ENCODE results near the gene IL4R.
A peak's percentile ranks its signal among the peaks of the same experiment; 100 is the strongest.
"Not testable (repeated sequence)": the region's sequence is repeated elsewhere in the genome, so short reads cannot be mapped to it uniquely, and the experiment has no call there.

The IL4R gene

GRCh38 chr16:27313422-27314160, at the start of gene IL4R:
Gene IL4R (plus strand): TSS chr16:27313974. CDS start chr16:27340204, 26,230 bp downstream.
- peak; percentile 75 to 77 for DNase-seq (ENCODE audit: low read depth in 2 of 2)

GRCh38 chr16:27264151-27264550, 49.6 kb upstream of the IL4R start:
- DNase-seq (ENCODE audit: low read depth in 2 of 2): no peak

- DNase-seq (ENCODE audit: low read depth in 2 of 2): no peak
Measured at GRCh38 chr16:27265982-27266381, 47.8 kb upstream of the IL4R start.

GRCh38 chr16:27267037-27267677, 46.6 kb upstream of the IL4R start:
- no peak for DNase-seq (ENCODE audit: low read depth in 2 of 2)

GRCh38 chr16:27268376-27269299, 45.1 kb upstream of the IL4R start, which contains the start of gene NSMCE1:
Gene NSMCE1 (minus strand): TSS chr16:27268772. CDS start chr16:27257570, 11,202 bp downstream.
- DNase-seq (ENCODE audit: low read depth in 2 of 2): peak; percentile 98 to 99

GRCh38 chr16:27269300-27270150, 44.2 kb upstream of the IL4R start:
- no peak for DNase-seq (ENCODE audit: low read depth in 2 of 2)

- no peak for DNase-seq (ENCODE audit: low read depth in 2 of 2)
Measured at GRCh38 chr16:27270349-27270748, 43.4 kb upstream of the IL4R start.

GRCh38 chr16:27272076-27272475, 41.7 kb upstream of the IL4R start:
- no peak for DNase-seq (ENCODE audit: low read depth in 2 of 2)

- not testable (repeated sequence) for DNase-seq (ENCODE audit: low read depth in 2 of 2)
Measured at GRCh38 chr16:27272697-27273096, 41.1 kb upstream of the IL4R start.

- DNase-seq (ENCODE audit: low read depth in 2 of 2): no peak
Measured at GRCh38 chr16:27273330-27273669, 40.5 kb upstream of the IL4R start.

GRCh38 chr16:27273670-27274423, 39.9 kb upstream of the IL4R start:
- peak in 1 of 2 donors; percentile 49 for DNase-seq (ENCODE audit: low read depth in 2 of 2)

- not testable (repeated sequence) for DNase-seq (ENCODE audit: low read depth in 2 of 2)
Measured at GRCh38 chr16:27274424-27274874, 39.3 kb upstream of the IL4R start.

- DNase-seq (ENCODE audit: low read depth in 2 of 2): no peak
Measured at GRCh38 chr16:27275394-27275793, 38.4 kb upstream of the IL4R start.

GRCh38 chr16:27281243-27281642, 32.5 kb upstream of the IL4R start:
- DNase-seq (ENCODE audit: low read depth in 2 of 2): no peak

GRCh38 chr16:27284865-27285675, 28.7 kb upstream of the IL4R start:
- no peak for DNase-seq (ENCODE audit: low read depth in 2 of 2)

GRCh38 chr16:27285676-27286196, 28.0 kb upstream of the IL4R start:
- no peak for DNase-seq (ENCODE audit: low read depth in 2 of 2)

GRCh38 chr16:27286451-27286850, 27.3 kb upstream of the IL4R start:
- no peak for DNase-seq (ENCODE audit: low read depth in 2 of 2)

GRCh38 chr16:27287051-27287811, 26.5 kb upstream of the IL4R start:
- no peak for DNase-seq (ENCODE audit: low read depth in 2 of 2)

GRCh38 chr16:27287887-27288286, 25.9 kb upstream of the IL4R start:
- no peak for DNase-seq (ENCODE audit: low read depth in 2 of 2)

Data from stimulated activated CD4-positive, alpha-beta T cell treated with anti-CD3 and anti-CD28 coated beads, Interleukin-4, amount 100 ng/mL, for 48 hours (primary cell).